DMS 273 (cell line): Measurements from ENCODE around the gene ROR2.

ENCODE experiments used
- DNase-seq: peaks from one replicate; lab custom pipeline; 2025; ENCODE audit not compliant: unreplicated experiment; lab: John Stamatoyannopoulos, UW

ROR2 gene

GRCh38 chr9:91948597-91949391 lies 1.2 kb downstream of the ROR2 start:
- DNase-seq, result peak; percentile 91

GRCh38 chr9:91948101-91948596 lies 1.9 kb downstream of the ROR2 start:
- DNase-seq, result peak; percentile 86

GRCh38 chr9:91946653-91947488 lies 3.2 kb downstream of the ROR2 start:
- DNase-seq, result no peak

GRCh38 chr9:91946196-91946595 lies 3.8 kb downstream of the ROR2 start:
- peak; percentile 34 for DNase-seq

GRCh38 chr9:91945277-91946085 lies 4.5 kb downstream of the ROR2 start:
- peak; percentile 71 for DNase-seq

- DNase-seq, result no peak
Measured at GRCh38 chr9:91944711-91945110, 5.3 kb downstream of the ROR2 start.

GRCh38 chr9:91943478-91944470 lies 6.3 kb downstream of the ROR2 start:
- no peak for DNase-seq

GRCh38 chr9:91942201-91942600 lies 7.8 kb downstream of the ROR2 start:
- DNase-seq, result no peak

- no peak for DNase-seq
Measured at GRCh38 chr9:91939978-91940377, 10.1 kb downstream of the ROR2 start.

GRCh38 chr9:91937727-91938126 lies 12.3 kb downstream of the ROR2 start:
- no peak for DNase-seq

GRCh38 chr9:91937056-91937455 lies 13.0 kb downstream of the ROR2 start:
- DNase-seq, result no peak

GRCh38 chr9:91935805-91936514 lies 14.1 kb downstream of the ROR2 start:
- DNase-seq, result no peak

- peak; percentile 40 for DNase-seq
Measured at GRCh38 chr9:91935066-91935749, 14.8 kb downstream of the ROR2 start.

- DNase-seq, result no peak
Measured at GRCh38 chr9:91934654-91935053, 15.4 kb downstream of the ROR2 start.

- DNase-seq, result no peak
Measured at GRCh38 chr9:91933556-91934352, 16.3 kb downstream of the ROR2 start.

- peak; percentile 41 for DNase-seq
Measured at GRCh38 chr9:91930475-91930874, 19.6 kb downstream of the ROR2 start.

- DNase-seq, result no peak
Measured at GRCh38 chr9:91929331-91929730, 20.7 kb downstream of the ROR2 start.

GRCh38 chr9:91927922-91928510 lies 22.0 kb downstream of the ROR2 start:
- DNase-seq, result no peak
